Femur (tissue), 1 donor: ENCODE measurements around the gene TAS2R4.
A peak's percentile ranks its signal among the peaks of the same experiment; 100 is the strongest.
"Not testable (repeated sequence)": the region's sequence is repeated elsewhere in the genome, so short reads cannot be mapped to it uniquely, and the experiment has no call there.

Experiments used
- DNase-seq: peaks from one replicate; pipeline ENCODE4 v3.0.0-alpha.2; 2017

Gene TAS2R4

DNA sequence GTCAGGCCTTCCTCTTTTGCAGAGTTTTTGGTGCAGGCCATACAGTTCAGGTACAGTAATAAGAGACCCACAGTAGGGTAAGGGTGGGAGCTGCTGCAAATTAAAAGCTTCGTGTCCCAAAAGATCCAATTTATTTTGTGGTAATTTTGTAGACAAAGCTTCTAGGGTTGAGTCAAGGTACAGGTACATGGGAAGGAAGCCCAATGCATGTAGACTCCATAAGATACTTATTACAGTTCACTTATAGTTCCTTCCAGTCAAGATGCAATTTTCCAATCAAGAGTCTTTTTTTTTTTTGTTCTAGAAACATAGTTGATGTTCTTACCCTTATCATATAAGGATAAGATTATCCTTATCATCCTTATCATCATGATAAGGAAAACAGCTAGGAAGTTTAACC, at the start of gene TAS2R4:
Gene TAS2R4, plus strand, starts transcription at position 301 of the 400 bp plus-strand sequence. CDS start 1,815 bp downstream, outside the sequence.
- no peak for DNase-seq

- no peak for DNase-seq
Measured at GRCh38 chr7:141729020-141729419, 47.5 kb upstream of the TAS2R4 start.

DNA sequence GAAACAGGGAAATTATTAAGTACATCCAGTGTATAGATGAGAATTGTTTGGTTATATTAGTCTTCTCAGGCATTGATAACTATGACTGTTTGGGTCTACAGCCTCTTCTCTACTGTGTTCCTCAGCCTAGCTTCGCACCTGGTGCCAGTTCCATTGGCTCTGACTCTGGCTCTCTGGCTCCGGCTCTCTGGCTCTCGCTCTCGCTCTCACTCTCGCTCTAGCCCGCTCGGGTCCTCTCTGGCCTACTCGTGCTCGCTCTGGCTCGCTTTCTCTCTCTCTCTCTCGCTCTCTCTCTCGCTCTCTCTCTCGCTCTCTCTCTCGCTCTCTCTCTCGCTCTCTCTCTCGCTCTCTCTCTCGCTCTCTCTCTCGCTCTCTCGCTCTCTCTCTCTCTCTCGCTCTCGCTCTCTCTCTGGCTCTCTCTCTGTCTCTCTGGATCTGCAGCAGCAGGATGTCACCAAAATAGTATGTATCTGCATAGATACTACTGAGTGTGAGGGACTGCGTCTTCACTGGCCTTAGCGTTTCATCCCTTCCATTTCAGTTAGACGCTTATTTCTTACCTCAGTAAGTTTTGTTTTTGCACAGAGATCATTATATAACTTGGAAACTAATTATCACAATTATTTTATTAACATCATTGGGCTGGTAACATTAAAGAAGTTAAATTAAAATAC, 44.9 kb upstream of the TAS2R4 start:
- no peak for DNase-seq

- DNase-seq, result no peak
Measured at GRCh38 chr7:141737118-141737835, 39.2 kb upstream of the TAS2R4 start.

- DNase-seq, result peak; percentile 96
Measured at GRCh38 chr7:141737836-141738591, 38.5 kb upstream of the TAS2R4 start, which contains the start of gene SSBP1. SSBP1 (plus strand) TSS chr7:141738358; CDS start chr7:141739167, 809 bp downstream.

DNA sequence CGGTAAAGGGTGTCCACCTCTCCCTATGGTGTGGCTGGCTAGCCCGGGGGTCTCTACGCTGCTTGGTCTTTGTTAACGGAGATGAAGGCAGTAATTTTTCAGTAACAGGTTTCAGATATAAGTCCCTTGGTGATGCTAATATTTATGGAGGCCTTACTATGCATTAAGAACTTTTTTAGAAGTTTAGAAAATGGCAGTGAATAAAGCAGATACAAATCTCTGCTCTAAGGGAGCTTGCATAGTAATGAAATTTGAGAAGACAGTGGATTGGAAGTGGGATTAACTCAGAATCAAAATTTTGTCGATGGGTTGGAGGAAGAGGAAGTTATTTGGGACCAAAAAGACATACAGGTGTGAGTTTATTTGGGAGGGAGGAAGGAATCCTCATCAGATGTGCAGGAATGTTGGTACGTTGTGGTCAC, 37.9 kb upstream of the TAS2R4 start:
- DNase-seq, result no peak

- no peak for DNase-seq
Measured at GRCh38 chr7:141739250-141739649, 37.2 kb upstream of the TAS2R4 start.

DNA sequence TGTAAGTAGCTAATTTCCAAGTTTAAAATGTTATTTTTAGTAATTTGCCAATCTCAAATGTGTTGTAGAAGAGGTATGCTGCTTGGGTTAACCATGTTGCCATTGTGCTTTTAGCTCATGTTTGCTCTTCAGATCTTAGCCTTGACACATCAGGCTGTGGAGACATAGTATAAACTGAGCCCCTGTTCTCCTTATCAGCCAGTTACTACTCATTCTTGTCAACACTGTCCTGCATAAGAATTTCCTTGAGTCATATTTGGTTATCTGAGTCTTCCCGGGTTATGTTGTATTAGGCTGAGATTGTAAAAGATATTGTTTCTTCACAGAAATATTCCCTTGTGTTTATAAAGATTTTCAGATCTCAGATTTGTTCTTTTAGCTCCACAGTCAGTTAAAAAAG, 34.2 kb upstream of the TAS2R4 start:
- no peak for DNase-seq

DNA sequence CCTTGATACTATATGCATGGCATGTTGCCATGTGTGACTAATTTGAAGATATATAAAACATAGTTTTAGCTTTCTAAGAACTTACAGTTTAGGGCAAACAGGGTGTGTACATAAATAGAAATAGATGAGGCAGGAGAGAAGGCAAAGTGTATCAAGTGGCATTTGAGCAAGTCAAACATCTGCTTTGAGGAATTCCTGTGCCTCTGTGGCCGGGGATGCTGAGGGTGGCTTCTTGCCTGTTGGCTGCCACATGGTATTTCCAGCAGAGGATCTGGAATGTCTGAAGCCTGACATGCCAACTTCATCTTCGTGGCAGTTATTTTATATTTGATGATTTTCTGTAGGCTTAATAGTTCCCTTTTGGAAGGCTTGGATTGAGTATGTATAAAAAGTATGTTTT, 32.3 kb upstream of the TAS2R4 start:
- DNase-seq, result no peak

DNA sequence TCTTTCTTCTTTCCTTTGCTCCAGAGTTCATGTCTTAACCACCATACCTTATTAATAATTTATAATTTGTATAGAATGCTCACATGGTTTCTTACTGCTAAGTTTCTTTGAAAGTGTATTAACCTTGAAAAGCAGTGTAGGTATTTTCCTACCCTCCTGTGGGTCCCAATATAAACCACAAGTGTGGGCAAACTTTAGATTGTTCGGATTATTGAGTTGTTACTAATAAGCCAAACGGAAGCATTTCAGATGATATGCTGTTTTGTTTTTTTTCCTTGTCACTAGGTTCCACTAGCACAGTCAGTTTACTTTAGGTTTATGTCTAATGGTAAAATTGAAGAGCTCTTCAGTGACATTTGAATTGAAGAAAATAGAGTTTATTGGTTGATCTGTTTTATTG, 28.1 kb upstream of the TAS2R4 start:
- DNase-seq, result no peak

DNA sequence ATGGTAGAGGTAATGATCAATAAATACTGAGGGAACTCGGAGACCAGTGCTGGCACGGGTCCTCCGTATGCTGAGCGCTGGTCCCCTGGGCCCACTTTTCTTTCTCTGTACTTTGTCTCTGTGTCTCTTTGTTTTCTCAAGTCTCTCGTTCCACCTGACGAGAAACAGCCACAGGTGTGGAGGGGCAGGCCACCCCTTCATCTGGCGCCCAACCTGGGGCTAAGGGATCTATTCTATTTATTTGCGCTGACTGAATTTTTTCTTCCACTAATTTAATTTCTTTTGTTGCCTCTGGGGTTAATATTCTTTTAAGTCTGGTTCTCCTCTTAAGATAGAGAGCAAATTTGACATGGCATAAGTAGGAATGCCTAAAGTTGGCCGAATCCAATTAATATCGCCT, 24.6 kb upstream of the TAS2R4 start:
- DNase-seq, result not testable (repeated sequence)

DNA sequence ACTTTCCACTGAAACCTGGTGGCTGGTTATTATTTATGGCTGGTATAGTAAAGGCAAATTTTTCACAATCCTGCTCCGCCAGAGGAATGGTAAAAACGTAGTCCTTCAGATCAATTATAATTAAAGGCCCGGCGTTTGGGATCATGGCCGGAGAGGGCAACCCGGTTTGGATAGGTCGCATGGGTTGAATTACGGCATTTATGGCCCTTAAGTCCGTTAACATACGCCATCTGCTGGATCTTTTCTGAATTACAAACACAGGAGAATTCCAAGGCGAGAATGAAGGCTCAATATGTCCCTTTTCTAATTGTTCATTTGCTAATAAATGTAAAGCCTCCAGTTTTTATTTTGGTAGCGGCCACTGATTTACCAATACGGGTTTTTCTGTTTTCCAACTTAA, 23.8 kb upstream of the TAS2R4 start:
- no peak for DNase-seq

GRCh38 chr7:141754939-141755338, 21.5 kb upstream of the TAS2R4 start:
- DNase-seq, result no peak

DNA sequence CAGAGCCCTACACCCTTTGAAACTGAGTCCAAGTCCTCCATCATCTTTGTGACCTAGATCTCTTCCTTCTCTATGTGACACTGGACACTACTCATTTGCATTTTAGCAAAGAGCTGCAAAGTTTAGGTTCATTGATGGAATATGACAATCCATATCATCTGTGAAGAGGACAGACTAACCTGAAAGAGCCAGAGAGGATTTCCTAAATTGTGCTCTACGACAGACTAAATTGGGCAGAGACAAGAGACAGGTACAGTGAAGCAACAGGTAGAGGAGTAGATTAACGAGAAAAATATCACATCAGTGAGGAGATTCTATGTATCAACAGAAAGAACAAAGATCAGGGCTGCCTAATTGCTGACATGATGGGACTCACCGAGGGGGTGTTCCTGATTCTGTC, 12.7 kb upstream of the TAS2R4 start, which contains the start of gene TAS2R3:
Gene TAS2R3, plus strand, starts transcription at position 301 of the 400 bp plus-strand sequence. Its CDS starts 62 bp downstream, at position 363.
- DNase-seq, result no peak

GRCh38 chr7:141770083-141770583, 6.3 kb upstream of the TAS2R4 start:
- DNase-seq, result not testable (repeated sequence)

- DNase-seq, result no peak
Measured at GRCh38 chr7:141785706-141786552, 9.5 kb downstream of the TAS2R4 start.

DNA sequence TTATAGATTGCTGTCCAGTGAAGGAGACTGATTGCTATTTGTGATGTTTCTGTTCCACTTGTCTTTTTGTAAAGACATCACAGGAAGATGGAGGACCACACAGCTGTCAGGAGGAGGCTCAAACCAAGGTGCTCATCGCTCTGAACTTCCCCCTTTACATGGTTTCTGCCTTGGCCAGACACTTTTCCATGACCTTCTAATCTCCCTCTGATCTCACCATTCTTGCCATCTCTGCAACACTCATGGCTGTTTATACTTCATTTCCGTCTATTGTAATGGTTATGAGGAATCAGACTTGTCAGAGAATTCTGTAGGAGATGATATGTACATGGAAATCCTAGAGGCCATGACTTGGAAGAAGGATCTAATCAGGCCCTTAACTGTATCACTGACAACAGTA, 11.8 kb downstream of the TAS2R4 start:
- DNase-seq, result no peak

DNA sequence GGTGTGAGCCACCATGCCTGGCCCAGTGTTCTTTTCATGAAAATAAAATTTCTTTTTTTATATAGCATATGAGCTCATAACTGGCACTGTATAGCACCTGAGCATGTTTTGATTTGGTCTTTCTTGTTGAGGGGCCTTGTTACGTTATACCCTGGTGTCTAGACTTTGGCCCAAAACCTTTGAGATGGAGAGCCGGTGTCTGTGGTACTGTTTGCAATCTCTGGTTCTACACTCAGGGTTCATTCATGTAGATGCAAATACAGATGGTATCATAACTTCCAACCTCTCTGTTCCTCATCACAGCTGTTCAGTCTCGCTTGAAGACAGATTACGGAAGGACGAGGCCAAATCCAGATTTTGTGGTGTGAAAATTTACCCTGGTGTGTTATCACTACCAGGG, 13.4 kb downstream of the TAS2R4 start, which contains the start of gene TAS2R5:
Gene TAS2R5, plus strand, starts transcription at position 301 of the 400 bp plus-strand sequence. CDS start 145 bp downstream, outside the sequence.
- DNase-seq, result no peak

- DNase-seq, result no peak
Measured at GRCh38 chr7:141792526-141792925, 16.1 kb downstream of the TAS2R4 start.

DNA sequence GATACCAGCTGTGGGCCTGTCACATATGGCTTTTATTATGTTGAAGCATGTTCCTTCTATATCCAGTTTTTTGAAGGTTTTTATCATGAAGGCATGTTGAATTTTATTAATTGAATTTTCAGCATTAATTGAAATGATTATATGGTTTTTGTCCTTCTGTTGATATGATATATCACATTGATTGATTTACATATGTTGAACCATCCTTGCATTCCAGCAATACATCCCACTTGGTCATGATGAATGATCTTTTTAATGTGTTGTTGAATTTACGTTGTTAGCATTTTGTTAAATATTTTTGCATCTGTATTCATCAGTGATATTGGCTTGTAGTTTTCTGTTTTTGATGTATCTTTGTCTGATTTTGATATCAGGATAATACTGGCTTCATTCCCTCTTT, 43.6 kb downstream of the TAS2R4 start:
- DNase-seq, result no peak

GRCh38 chr7:141822432-141822831, 46.0 kb downstream of the TAS2R4 start:
- not testable (repeated sequence) for DNase-seq
